NCI-H2196 (cell line): Measurements from ENCODE around the gene DNTT.

Experiments
- DNase-seq: peaks from one replicate; lab custom pipeline; 2025; ENCODE audit not compliant: unreplicated experiment; lab: John Stamatoyannopoulos, UW

DNTT gene

DNA sequence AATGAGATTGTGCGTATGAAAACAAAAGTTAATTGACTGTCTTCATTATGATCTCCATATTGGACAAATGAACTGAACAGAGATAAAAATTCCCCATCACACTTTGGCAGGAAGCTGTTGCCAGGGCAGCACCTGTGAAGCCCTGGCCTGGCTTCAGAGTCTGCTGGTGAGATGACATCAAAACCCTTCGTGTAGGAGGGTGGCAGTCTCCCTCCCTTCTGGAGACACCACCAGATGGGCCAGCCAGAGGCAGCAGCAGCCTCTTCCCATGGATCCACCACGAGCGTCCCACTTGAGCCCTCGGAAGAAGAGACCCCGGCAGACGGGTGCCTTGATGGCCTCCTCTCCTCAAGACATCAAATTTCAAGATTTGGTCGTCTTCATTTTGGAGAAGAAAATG, at the start of gene DNTT:
TSS of gene DNTT (plus strand) at position 205 of the 400 bp plus-strand sequence. CDS start at position 269, 64 bp downstream.
- DNase-seq: no peak

DNA sequence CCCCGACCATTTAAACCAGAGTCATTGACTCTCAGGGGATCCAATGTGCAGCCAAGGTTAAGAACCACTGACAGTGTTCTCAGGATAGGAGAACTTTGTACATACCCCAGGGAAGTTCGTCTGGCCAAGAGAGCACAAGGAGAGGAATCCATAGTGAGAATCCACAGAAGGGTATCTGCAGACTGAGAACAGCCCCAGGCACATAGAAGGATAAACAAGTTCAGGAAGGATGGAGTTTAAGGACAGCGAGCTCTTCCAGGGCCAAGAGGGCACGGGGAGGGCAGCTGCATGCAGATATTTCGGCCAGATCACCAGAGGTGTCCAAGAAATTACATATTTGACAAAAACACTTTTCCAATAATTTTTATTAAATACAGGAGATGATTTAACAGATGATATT, 49.3 kb upstream of the DNTT start:
- no peak for DNase-seq

DNA sequence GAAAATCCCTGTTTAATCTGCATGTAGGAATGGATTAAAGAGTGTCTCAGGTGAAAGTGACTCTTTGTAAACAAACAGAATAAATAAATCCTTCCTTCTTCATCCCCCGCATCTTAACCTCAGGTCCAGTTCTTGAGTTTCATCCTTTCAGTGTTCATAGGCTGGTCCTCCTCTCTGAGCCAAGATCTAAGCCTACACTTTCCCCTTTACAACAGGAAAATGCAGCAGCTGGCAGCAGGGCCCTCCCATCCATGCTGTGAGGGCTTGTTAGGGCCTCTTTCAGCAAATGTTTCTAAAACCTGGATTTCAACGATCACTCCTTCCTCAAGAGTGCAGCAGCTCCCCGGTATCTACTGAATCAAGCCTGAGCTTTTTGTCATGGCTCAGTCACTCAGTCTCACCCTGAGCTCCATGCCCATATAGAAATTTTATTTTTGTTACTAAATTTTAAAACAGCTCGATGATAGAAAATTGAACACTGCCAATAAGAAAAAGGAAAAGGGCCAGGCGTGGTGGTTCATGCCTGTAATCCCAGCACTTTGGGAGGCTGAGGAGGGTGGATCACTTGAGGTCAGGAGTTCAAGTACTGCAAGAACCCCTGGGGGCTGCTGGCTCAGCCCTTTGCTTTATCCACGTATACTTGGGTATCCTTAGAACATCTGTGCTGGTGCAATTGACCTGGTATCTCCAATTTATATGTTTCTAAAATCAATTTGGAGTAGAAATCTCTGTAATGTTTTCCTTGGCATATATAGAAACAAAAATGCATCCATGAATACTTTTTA, 48.5 kb upstream of the DNTT start:
- no peak for DNase-seq

DNA sequence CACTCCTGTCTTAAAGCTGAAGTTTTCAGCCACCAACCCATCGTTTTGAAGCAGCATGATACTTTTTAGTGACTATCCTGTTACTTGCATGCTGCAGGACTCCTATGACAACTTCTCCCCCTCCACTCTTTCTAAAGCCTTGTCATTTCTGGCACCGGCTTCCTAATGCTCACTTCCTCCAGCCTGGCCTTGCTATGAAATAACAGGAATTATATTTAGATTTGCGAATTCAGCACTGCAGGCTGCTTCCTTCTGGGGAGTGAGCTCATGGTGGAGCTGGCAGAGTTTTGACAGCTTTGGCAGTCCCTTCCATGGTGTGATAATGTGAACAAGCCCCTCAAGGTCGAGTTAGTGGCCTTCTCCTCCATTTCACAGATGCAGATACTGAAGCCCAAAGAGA, 46.3 kb upstream of the DNTT start:
- DNase-seq: no peak

DNA sequence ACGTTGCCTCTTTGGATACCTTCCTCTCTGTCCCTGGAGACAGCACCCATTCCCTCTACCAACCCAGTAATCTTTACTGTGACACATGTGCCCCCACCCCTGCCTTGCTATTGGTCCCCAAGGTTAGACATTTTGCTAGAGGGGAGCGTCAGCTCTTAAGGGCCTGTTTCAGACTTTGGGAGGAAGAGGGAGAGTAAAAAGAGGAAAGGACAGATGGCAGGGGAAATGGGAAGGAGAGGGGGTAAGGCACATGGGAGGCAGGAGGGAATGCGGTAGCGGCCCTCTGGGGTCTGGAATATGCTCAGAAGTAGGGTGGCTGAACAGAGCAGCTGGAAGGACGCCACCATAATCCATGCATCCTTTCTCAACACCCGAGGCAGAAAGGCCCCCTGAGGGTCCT, 45.1 kb upstream of the DNTT start:
- no peak for DNase-seq

DNA sequence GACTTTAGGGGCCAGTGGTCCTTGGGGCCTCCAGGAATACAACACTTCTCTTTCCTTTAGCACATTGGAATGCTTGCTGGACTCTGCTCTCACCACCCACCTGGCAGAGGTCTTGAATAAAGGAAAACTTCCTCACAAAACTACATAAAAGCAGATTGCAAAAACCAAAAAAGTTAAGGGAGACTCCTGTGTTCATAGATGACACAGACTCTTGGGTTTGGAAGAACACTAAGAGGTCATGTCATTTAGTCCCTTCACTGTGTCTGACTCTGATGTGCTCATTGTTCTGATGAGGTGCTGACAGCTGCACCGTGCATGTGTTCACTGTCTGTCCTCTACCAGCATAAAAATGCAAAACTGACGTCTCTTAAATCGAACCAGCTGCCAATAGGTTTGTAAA, 44.2 kb upstream of the DNTT start:
- no peak for DNase-seq

DNA sequence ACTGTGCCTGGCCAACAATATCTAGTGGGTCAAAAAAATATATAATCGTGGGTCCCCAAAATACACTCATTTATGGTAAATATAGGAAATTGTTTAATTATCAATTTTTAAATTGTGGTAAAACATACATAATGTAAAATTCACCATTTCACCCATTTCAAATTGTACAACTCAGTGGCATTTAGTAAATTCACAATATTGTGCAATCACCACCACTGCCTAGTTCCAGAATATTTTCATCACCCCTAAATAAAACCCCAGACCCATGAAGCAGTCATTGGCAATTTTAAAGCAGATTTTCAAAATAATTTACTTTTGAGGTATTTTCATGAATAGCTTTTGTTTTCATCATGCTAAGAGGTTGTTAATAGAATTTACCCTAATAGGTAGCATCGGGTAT, 43.1 kb upstream of the DNTT start:
- DNase-seq: no peak

DNA sequence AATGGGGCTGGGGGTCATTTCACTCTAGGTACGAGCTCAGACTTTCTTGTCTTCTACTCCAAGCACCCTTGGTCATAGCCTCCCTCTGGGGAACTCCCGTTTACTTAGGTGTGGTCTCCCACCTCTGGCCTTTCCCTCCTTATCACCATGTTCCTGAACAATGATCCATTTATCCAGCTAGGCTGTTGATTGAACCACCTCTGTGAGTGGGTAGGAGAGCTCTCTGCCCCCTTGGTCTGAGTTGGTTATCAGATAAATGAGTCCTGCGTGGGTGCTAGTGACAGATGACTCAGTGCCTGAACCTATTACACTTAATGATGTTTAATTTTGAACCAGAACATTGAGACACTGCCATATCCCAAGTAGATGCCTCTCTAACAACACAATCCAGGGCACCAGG, 42.3 kb upstream of the DNTT start:
- no peak for DNase-seq

DNA sequence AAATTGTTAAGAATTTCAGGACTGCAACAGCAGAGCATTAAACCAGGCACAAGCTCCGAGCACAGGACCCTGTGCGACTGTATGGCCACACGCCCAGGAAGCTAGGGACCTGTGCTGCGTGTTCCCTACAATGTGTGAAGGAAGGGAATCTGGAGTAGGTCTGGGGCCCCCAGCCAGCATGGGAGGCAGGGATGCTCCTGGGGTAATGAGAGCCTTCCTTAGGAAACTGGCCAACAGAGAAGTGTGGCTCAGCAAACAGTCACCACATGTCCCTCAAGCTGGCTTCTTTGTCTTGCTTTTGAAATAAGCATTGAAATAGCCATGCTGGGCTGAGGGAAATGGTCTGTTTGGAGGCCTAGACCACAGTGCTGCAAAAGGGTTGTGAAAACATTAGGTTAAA, 41.1 kb upstream of the DNTT start:
- no peak for DNase-seq

DNA sequence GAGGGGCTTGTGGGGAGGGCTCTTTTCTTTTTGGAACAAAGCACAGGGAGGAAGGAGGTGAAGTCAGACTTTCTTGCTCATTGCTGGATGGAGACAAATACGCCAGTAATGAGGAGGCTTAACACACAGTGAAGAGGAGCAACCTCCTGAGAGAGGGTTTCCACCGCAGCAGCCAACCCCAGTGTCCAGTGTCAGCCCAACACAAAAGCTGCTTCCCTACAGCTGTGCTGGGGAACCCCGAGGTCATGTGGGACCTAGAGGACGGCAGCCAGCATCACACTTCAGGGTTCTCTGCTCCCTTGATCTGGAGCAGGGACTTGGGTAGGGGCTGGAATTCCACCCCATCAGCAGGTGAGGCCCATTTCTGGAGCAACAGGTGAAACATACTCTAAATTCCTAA, 40.6 kb upstream of the DNTT start:
- no peak for DNase-seq

DNA sequence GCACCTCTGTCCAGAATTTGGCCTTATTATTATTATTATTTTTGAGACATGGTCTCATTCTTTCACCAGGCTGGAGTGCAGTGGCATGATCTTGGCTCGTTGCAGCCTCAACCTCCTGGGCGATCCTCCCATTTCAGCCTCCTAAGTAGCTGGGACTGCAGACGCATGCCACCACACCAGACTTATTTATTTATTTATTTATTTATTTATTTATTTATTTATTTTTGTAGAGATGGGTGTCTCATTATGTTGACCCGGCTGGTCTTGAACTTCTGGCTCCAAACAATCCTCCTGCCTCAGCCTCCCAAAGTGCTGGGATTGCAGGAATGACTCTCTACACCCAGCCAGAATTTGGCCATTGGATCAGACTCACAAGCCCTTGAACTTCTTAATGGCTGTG, 39.3 kb upstream of the DNTT start:
- DNase-seq: no peak

DNA sequence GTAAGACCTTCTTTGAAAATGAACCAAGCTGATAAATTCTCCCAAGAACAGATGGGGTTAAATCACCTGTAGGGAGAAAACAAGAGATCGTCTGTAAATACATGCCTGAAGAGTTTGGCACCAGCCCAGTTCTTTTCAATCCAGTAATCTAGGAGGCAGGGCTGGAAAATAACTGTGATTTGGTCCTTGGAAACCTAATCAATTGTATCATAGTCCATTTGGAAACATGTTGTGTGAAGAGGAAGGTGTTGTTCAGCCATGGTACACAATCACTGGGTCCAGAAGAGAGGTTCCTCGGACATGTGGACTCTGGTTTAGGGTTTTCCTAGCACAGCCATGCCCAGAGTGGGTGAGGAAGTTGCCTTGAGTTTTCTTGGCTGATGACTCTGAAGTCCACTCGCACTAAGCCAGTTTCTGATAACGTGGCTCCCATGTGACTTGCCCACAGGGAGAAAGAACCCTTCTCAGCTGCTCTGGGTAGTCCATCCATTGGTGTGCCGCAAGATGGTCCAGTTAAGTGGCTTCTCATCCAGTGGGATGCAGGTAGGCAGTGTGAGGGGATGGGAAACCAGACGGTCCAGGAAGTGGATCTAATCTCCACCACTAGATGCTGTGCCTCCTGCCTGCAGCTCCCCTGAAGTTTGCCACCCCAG, 38.0 kb upstream of the DNTT start:
- DNase-seq: peak; percentile 9

DNA sequence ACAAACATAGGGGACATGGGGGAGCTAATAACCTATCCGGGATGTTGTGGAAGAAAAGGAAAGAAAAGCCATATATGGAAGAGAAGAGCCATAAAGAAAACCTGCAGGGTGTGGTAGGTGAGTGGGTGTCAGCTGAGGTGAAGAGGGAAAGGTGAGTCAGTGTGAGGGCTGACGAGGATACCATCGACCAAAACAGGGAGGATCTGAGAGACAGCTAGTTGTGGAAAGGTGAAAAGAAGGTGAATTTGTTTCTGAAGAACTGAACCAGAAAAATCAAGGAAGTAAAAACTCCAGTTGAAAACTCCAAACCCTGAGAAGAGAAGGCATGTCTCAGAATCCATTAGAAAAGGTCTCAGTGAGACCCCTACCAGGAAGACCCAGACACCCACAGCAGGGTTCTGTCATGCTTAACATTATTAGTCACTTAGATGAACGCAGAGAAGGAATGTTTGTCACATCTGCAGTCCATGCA, 37.0 kb upstream of the DNTT start:
- DNase-seq: no peak

DNA sequence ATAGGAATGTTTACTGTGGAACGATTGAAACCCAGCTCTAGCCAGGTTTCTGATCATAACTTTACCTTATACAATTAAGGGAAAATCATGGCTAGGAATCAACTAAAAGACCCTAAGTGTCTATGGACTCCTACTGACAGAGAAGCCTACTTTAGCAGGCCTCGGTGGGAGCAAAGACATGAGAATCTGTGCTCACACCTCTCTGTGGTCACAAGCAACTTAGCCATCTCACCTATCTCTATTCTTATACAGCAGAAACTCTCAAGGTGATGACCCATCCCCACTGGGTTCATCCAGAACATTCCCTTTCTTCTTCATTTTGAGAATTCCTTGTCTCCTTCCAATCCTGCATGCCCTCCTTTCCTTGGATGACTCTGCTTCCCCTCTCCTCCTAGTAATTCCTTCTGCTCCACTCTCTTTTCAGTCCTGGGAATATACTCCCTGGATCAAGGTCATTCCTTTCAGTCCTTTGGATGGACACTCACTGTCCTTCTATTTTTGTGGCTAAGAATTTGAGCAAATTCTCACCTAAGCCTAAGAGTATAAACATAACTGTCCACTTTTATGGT, 35.8 kb upstream of the DNTT start:
- DNase-seq: no peak

DNA sequence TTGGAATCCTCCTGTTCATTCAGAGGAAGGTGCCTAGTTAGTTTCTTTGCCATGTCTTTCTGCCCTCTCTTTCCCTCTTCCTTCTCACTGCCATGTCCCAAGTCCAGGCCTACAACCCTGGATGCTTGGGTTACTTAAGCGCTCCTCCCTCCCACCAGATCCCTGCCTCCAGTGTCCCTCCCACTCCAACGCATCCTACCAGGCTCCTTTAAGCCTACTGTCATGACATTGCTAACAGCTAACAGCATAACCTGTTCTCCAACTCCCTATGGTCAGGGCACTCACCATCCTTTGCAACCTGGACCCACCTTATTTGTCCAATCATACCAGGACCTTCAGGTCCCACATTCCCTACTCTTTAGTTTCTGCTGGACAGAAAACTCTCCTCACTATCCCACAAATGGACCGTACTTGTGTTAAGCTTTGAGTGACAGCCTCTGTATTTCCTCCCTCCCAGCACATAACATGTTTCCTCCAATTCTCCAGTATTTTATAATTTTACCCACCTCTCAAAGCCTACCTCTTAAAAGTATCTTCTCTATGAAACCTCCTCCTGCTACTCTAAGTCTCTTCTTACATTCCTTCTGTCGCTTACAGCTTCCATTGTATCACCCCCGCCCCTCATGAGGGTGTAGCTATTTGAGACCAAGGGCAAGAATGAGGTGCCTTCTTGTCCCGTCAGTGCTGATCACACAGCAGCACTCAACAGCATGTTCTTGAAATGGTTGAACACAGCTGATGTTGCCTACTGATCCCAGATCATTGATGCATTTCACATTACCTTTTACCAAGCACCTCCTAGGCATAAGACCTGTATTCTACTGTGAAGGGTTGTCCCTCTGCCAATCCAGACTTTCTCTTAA, 34.6 kb upstream of the DNTT start:
- no peak for DNase-seq

DNA sequence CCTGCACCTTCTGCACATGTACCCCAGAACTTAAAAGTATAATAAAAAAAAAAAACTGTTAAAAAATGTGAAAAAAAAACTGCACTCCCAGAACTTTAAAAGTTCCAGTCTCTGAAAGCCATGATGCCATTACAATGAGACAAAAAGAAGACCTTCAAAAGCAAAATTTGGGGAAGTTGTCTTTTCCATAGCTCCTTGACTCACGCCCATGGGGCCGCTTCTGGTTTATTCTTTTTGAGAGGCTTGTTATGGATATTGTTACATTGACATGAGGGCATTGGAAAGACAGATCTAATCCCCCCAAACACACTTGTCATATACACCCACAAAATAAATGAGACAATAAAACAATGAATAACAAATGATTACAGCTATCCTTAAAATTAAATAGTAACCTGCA, 33.7 kb upstream of the DNTT start:
- DNase-seq: no peak

DNA sequence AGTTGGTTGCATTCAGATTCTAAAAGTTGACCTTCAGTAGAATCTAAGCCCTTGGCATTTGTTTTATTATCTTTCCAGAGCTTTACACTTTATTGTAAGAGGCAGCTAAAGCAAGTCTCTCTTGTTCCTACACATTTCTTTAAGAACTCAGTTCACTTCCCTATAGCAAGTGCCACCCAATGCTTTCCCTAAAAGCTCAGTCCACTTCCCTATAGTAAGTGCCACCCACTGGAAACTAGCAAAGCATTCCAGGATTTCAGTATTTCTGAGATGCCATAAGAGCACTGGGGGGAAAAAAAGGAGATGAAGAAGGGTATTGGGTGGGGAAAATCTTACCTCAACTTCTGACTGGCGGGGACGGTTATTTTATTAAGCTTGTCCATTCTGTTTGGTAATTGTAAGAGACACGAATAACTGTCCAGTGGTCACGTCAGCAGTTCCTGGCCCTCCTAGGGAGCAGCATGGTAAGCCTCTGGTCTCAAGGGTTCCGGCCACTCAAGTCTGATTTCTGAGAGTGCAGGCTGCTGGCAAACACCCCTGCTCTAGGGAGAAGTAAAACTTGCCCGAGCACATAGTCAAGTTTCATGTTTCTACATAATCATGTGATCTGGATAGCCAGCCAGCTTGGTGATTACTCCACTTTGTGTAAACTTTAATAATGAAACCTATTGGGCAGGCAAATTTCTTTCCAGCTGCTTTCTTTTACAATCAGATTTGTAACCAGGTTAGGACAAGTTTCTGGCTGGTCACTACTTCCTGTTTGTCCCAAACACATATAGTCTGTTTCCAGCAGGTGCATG, 33.0 kb upstream of the DNTT start, which contains the start of gene BLNK:
TSS of gene BLNK (minus strand) at position 554 of the 800 bp plus-strand sequence. CDS start at position 383, 171 bp downstream.
- peak; percentile 49 for DNase-seq

DNA sequence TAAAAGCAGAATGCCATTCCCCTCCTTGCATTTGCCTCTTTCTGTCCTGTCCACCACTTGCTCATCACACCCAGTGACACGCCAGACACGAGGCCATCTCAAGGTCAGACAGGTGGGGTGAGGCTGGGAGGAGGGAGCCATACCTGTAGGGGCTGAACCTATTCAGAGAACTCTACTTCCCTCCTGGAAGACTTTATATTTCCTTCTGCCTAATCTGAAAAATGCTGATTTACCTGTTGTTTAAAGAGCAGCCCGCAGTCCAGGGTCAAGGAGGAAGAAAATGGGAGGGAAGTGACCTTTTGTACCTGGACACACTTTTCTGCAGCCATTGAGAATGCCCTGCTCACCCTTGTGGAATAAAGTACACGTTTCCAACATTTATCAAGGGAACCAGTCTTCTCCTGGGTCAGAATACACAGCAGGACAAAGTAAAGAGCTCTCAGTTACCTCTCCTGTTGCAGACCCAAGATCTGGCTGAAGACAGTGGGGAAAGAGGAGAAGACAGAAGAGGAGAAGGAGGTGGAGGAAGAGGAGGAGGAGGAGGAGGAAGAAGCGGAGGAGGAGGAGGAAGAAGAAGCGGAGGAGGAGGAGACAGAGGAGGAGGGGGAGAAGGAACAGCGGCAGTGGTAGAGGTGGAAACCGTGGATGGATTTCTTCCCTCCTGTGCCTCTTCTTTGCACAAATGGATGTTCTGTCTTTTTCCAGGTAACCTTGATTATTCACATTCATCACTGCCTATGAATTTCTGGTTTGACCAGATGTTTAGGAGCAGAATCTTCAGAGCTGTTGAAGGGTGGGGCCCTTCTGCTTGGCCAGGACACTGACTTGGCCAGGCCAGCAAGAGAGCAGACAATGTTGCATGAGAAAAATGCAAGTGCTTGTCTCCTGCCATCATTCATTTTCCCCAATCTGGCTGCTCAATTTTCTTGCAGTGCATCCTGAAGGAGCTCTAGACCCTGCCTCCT, 31.6 kb upstream of the DNTT start:
- DNase-seq: no peak

DNA sequence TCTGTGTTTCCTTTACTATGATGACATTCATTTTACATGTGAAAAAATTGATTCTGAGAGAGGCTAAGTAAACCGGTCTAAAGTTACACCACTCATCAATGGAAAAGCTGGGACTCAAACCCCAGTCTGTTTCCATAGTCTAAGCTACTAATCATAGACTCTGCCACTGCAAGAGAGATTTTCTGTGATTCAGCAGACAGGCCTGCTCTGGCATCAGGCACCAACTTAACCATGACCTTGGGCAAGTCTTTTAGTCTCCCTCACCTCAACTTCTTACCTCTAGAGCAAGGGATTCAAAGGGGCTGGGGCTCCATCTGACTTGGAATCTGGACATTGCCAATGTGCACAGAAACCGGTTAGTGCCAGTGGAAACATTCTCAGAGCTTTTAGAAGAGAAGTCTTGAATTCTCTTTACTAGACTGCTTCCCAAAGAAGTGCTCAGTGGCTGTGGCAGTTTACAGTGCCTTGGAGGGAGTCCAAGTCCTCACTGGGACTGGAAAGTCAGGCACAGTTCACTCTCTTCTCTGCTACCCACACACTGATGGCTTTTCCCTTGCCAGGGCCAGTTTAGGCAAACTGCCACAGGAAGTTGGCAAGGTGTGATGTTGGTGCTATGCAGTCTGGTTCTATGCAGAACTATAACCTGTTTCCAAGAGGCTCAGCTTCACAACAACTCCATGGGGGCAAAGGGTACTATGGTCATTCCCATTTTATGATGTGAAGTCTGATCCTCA, 28.4 kb upstream of the DNTT start:
- peak; percentile 25 for DNase-seq
